ENCODE results near the gene DIAPH1.

DIAPH1 gene

GRCh38 chr5:141477044-141477575 is 141.7 kb downstream of the DIAPH1 start:
- no peak for DNase-seq

GRCh38 chr5:141476132-141476911 is 142.5 kb downstream of the DIAPH1 start:
- DNase-seq: peak; percentile 63

GRCh38 chr5:141475625-141476131 is 143.1 kb downstream of the DIAPH1 start, which contains the start of gene PCDHGC3:
Gene PCDHGC3 (plus strand): TSS chr5:141475966. CDS start chr5:141476117, 151 bp downstream.
- peak; percentile 84 for DNase-seq

DNA sequence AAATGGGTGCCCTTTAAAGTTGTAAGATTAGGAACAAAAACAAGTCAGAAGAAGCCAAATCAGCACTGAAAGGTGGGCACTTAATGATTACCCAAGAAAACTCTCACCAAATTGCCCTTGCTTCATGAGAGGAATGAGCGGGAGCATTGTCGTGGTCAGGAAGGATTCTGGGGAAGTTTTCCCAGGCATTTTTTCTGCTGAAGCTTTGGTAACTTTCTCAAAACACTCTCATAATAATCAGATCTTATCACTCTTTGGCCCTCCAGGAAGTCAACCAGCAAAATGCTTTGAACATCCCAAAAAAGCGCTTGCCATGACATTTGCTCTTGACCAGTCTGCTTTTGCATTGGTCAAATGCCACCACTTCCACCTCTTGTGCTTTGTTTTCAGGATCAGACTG is 153.4 kb downstream of the DIAPH1 start:
- DNase-seq: no peak

All from NCI-H2029 (cell line).